Measurements from ENCODE around the gene FANCG.

Gene FANCG

DNA sequence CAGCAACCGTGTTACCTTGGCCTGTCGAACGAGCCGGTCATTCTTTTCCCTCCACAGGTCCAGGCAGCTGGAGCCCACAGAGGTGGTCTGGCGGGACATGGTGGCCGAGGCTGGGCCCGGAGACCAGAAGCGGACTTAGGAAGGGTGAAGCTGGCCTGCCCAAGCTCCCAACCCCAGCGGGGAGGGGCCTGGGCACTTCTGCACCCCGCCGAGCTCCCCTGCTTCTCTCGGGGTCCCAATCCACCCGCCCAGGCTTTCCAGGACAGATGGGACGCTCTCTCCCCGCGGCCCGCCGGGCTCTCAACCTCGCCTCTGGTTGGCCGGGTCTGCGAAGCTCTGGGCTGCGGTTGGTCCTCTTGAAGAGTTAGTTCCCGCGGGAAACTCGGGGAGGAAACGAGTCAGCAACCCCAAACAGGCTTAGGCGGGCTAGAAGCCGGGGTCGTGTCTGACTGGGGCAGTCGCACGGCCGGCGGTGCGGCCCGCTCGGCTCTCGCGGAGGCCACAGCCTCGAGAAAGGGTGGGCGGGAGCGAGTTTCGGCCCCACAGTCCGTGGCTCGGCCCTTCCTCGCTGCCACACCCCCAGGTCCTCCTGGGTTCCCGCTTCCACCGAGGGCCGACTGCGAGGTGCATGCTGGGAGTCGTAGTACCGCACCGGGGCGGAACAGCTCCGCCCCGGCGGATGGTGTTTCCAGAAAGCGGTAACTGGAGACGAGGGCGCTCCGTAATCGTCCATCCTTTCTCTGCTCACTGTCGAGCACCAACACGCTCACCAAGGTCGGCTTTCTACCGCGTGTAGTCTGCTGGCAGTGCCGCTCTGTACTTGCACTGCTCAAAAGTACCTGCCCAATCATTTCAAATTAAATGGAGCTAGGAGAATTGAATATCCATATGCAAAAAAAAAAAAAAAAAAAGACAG is at the start of gene FANCG:
Gene FANCG (minus strand): TSS at position 517 of the 916 bp plus-strand sequence. CDS start 418 bp downstream, at position 99.
- ATAC-seq: peak; percentile 91
- DNase-seq: peak; percentile 86

DNA sequence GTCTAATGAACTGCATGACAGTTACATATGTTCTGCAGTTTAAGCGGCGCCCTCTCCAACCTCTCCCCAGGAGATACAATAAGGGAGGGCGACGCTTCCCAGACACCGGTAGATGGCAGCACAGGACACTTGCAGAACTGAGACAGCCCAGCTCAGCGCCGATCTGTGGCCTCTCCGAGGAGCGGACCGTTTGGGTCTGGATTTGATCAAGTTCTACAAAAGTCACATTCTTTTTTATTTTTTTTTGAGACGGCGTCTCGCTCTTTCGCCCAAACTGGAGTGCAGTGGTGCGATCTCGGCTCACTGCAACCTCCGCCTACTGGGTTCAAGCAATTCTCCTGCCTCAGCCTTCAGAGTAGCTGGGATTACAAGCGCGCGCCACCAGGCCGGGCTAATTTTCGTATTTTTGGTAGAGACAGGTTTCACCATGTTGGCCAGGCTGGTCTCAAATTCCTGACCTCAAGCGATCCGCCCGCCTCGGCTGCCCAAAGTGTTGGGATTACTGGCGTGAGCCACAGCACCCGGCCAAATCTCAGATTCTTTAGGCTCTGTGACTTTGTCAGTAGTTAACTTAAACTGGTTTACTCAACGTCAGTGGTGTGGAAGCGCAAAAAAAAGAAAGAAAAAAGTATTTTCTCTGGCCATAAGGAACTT is 37.3 kb upstream of the FANCG start:
- peak; percentile 64 for ATAC-seq
- DNase-seq: peak; percentile 89

DNA sequence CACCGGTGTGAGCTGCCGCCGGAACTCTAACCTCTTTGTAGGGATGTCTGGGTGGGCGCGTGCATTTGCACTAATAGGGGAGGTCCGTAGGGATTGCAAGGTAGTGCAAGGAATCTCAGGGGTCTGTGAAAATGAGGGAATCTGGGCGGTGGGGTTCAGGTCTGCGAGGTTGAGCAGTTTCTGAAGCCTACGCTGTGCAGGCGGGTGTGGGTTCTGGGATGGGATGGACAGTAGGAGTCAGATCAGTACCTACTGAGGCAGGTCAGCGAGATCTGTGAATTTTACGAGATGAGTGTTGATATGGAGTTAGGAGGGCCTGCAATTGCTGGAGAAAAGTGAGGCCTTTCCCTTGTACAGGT is 36.8 kb upstream of the FANCG start:
- ATAC-seq (no peak), DNase-seq (no peak)

DNA sequence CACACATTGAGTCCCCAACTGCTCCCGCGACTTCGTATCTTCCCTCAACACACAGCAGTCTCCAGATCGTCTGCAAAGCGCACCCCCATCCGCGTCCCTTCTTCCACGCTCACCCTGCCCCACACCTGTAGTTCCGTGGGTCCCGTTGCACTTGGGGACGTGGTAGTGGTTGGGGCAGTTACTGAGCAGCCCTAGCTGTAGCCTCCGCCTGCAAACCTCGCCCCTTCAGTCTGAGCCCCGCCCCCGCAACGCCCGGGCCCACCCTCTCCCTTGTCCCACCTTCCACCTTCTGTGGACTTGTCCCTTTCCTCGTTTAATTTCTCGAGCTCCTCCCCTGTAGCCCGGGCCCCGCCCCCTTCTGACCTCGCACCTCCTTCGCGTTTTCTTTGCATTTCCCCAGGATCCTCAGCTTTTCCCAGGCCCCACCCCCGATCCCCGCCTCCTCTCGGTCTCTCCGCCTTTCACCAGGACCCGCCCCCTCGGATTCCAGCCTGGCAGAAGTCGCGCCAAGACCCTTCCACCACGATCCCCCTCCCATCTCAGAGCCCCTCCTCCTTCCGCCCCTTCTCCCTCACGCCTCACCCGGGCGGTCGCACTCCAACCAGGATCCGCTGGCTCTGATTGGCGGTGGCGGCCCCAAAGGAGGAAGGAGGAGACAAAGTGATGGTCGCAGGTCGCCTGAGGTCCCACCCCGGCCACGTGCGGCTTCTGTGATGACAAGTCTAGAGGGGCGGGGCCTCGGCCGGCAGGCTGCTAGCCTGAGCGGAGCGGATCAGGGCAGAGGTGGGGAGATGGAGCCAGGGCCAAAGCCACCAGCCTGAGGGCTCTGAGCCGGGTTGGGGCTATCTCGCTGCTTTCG is 36.2 kb upstream of the FANCG start, which contains the start of gene ATOSB:
Gene ATOSB (minus strand): TSS at position 183 of the 859 bp plus-strand sequence. CDS start 7,588 bp downstream, outside the sequence.
- DNase-seq (peak; percentile 95), ATAC-seq (peak; percentile 66)

DNA sequence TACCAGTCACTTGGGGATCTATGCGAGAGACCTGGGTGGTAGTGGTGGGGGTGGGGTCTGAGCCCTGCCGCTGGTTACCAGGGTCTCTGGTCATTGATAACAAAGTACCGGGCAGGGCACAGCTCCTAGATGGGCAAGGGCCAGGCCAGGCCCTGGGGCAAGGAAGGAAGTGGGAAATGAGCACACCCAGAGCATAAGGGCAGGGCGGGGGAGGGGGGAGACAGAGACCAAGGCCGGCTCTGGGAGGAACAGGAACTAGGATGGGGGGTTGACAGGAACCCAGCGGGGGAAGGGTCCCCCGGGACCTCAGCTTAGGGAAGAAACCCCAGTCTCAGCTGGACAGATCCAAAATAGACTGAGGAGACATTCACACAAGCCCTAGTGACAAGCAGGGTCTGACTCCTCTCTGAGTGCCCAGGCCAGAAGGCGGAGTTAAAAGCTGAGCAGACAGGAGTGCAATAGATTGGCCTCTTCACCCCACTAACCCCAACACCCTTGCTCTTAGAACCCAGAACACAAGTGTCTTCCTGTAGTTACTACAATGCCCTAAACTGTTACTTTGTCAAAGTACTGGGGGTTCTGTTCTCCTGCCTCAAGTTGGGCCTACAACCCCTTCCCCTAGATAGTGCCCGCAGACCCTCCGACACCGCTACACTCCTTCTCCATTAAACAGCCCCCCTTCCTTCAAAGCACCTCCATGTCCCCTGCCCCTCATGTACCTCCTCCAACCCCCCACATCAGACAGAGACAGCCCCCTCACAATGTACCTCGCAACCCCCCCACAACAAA is 35.3 kb upstream of the FANCG start:
- DNase-seq (peak; percentile 51), ATAC-seq (no peak)

DNA sequence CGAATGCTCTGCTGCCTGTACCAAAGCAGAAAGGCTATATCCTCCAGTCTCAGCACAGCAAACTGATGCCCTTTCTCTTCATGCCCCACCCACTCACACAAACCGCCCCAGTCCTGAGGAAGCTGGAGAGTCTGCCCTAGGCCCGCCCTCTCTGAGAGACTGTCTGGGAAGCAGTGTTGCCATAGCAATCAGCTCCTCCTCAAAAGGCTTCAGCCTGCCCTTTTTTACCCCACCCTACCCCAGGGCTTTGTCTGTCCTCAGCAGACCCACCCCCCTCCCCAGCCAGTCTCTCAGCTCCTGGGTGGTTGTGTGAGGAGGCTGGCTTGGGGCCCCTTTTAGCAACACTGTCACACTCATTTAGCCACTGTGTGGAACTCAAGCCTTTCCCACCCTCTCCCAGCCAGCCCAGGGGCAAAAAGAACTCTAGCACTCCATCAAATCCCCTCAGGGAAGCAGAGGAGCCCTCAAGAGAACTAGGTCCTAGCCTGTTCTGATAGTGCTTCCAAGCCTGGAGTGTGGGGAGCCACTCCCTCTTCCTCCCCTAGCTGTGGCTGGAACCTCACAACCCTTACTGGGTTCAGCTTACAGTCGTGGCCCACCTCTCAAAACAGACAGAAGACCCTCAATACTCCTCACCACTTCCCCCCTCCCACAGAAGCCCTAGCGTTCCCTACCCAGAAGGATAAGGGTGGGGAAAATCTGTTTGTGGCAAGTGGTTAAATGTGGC is 34.5 kb upstream of the FANCG start:
- peak; percentile 81 for DNase-seq
- peak; percentile 45 for ATAC-seq

DNA sequence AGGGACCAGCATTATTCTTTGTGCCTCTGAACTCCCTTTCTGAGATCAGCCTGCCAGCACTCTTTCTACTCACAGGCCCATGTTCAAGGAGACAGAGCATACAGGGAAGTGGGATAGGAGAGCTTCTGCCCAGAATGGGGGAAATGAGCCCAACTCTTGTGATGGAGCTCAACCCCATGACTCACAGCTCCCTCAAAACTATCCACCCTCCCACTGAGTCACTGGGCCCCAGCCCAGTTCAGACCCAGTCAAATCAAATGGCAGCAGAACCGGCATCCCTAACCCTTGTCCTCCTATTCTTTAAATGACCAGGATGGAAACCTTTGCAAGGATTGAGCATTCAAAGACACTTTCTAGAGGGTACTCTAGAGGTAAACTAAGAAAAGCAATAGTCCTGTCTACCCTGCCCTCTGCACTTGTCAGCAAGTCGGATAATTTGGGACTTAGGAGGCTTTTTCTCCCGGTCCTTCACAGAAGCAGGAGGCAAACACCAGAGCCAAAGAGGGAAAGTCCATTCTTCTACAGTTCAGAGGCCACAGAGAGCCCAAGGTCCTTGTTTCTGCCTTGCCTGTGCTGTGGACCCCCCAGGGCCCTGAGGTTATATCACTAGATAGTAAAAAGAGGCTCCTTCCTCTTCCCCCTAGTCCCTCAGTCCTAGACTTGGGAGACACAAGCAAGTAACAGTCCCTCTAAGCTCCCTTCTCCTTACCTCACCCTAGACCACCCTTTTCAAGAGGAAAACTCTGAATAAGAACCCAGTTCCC is 32.7 kb upstream of the FANCG start:
- peak; percentile 34 for DNase-seq
- no peak for ATAC-seq

DNA sequence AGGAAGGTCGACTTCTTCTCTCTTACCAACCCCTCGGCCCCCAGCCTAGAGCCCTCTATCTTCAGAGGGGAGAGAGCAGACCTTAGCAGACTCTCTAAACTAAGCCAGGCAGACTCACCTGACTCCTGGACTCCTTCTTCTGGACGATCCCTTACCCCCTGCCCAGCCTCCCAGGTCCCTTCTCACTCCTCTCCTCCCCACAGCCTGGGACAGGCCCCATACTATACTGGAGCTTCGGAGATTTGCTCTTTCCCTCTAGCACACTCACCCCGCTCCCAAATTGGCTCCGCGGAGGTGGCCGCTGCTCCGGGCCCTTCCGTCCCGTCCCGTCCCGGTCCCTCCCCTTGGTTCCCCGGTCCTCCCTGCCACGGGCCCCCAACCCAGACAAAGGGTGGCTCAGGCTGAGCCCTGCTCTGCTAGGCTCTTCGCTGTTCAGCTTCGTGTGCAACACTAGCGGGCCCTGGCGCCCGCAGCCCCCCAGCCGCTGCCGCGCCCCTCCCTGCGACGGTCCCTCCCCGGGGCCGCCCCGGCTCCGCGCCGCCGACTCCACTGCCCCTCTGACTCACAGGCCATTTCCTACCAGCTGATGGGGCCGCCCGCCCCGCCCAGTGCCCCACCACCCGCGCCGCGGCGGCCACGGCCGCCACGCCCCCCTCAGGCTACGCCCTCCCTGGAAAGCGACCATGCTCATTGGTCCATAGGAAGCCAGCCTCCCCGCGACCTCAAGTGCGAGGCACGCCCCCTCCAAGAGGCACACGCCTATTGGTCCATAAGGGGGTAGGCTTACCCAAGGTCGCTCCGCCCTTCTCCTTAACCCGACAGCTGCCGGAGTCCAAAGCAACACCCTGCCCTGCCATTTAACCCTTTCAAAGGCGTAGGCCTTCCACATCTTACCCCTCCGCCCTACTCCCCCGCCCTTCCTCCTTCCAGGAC is 31.5 kb upstream of the FANCG start:
- DNase-seq (peak; percentile 96), ATAC-seq (peak; percentile 83)

DNA sequence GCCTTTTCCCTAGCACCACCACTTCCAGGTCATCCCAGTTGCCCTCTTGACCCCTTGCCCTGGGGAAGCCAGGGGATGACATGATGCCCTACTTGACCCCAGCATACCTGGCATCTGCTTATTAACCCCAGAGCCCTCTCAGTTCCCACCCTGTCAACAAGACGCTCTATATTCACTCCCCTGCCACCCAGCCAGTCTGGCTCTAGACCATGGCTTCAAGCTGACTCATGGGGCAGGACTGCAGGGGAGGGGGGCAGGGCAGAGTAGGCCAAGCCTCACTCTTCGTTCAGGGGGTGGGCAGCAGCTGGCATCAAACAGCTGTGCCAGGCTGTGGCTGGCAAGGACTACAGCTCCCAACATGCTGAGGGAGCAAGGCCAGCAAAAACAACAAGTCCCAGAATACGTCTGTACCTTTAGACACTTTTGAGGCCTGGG is 30.6 kb upstream of the FANCG start:
- ATAC-seq: no peak
- no peak for DNase-seq

DNA sequence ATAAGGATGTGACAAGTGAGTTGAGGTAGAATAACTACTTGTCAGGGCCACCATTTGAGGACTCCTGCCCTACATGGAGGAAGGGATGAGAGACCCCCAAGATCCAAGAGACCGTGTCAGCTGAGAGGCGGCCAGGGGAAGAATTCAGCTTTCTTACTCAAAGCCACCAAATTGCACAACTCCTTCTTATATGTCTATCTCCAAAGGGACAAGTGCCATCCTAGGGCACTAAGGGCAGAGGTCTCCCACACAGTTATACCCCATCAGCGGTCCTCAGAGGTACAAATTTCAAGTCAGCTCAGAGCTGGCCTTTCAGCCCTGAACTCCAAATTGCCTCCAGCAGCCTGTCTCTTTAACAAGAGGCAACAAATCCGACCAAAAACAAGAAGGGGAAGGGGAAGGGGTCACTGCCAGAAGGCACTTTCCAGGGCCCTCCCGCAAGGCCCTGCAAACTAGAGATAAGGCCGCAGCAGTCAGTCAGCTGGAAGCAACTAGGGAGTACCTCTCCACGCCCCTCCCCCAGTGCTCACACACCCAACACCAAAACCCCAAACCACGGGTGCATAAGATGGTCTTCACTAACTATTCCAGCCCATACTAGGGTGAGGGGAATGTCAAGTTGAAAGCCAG is 29.3 kb upstream of the FANCG start:
- ATAC-seq: no peak
- DNase-seq: no peak

DNA sequence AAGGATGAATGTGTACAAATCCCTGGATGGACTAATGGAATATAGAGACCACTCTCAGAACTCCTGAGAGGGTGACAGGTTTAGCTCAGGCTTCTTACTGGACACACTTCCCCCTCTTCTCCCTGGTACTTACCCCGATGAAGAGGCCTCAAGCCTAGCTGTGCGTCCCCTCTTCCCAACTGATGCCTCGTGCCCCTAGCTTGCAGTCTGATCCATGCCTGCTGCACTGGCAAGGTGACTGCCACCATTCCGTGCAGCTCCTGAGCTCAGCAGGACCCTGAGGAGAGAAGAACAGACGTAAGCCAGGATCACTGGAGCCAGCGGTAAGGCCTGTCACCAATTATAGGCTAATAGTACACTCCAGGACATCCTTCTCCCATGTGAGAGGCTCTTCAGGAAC is 28.7 kb upstream of the FANCG start:
- ATAC-seq: no peak
- DNase-seq: no peak

DNA sequence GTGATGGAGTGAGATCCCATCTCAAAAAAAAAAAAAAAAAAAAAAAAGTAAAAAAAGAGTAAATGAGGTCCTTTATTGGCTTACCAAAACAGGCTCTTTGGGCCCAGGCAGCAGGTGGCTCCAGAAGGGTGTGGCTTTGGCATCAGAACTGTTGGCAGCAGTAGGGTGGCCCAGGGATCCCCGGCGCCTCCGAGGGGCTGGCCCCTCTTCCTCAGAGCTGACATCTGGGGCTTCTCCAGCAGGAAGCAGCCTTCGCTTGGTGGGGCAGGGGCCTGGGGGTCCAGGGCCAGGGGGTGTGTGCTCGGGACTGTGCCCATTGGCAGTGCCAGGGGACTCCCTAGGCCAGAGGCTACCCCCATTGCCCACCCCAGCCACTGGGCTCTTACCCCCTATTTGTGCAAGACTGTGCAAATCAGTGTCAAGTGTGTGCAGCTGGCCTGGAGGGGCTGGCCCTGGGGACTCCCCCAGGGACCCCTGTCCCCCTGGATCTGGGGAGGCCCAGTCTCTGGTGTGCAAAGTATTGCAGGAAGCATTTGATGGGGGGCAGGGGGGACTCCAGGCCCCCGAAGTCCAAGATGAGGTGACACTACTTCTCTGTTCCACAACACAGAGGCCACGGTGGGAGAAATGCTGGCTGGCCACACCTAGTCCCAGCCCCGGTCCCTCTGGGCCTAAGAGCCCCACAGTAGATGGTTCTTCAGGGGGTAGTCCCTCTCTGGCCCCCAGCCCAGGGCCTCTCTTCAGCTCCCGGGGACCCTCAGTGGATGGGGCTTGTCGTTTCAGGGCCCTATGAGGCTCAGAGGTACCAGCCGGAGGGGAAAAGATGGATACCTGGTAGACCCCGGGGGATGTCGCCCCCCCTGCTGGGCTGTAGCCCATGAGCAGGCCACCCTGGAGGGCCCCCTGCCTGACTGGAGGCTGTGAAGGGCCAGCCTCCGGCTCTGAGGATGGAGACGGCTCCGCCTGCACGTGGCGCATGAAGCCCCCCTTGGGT is 27.9 kb upstream of the FANCG start:
- DNase-seq (no peak), ATAC-seq (no peak)

DNA sequence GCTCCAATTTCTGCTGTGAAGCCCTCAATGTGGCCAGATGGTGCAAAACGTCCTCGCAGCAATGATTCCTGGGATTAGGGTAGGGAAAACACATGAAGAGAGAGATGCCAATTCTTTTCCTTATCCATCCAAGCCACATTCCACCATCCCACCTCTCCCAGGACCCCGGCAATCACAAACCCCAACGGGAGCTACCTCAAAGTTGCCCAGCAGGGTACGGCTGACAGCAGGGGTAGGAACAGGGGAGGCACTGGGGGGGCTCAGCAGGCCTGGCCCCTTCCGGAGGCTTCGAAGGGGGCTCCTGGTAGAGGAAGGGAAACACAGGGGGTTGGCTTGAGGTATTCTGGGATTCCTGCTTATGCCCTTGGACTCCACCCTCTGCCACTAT is 26.6 kb upstream of the FANCG start:
- no peak for ATAC-seq
- no peak for DNase-seq

DNA sequence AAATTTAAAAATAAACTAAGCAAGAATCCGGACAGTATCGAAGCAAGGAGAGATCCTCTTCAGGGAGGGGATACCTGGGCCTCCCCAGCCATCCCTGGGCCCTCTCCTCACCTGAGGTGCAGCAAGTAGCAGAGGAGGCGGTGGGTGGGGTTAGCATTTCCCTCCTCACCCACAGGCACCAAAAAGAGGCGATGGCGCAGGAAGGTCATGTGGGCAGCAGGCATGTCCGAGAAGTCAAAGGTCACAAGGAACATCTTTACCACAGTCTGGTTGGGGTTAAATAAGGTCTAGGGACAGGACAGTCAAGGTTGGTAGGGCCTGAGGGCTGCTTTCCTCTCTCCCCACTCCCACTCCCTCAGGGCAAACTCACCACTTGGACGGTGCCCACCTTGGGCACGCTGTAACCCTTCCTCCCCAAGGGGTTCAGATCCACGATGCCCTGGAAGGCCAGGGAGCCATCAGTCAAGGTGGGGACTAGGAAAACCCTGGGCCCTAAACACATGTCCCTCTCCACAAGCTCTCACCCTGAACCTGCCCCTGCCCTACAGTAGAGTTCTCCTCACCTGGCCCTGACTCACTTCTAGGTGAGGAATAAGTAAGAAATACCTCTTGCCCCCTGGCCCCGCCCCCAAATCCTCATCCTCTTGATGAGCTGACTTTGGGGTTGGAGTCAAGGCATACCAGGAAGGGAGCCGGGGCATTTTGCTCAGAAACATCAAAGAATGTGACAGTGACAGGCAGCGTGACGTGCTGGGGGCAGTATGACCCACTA is 26.0 kb upstream of the FANCG start:
- ATAC-seq (no peak), DNase-seq (no peak)

DNA sequence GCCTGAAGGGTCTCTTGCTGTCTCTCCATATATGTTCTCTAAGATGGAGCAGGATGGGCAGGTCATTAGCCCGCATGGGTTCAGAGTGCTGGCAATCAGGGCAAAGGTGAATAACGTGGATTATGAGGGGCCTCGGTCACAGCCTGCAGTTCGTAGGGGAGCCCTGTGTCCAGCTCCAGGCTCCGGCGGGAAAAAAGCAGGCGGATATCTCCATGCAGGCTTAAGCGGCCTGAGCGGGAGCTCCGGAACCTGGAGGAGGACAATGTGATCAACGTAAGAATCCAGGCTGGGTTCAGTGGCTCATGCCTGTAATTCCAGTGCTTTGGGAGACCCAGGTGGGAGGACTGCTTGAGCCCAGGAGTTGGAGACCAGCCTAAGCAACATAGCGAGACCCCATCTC is 25.4 kb upstream of the FANCG start:
- DNase-seq (no peak), ATAC-seq (no peak)

DNA sequence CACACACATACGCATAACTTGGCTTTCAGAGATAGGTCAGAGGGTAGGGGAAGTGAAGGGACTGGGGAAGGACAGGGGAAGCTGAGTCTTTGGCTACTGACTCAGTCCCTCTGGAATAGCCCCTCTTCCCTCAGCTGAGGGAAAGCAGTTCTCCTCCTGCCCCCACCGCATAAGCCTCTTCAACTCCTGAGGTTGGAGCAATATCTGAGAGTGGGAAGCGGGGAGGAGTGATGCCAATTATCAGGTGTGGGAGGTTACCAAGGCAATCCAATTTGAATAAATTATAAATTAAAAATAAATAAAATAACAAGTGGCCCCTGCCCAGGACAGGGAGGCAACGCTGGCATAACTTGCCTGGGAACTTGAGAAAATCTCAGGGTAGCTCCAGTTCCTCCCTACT is 24.8 kb upstream of the FANCG start:
- ATAC-seq: no peak
- DNase-seq: no peak

Data from stimulated activated naive CD8-positive, alpha-beta T cell treated with anti-CD3 and anti-CD28 coated beads, Interleukin-15, Interleukin-2, amounts not matched to agents 100 U/mL and 50 U/mL, for 24 hours (primary cell).